HG02840 (cell line): ENCODE results near the gene STKLD1.
"Not testable (repeated sequence)": the region's sequence is repeated elsewhere in the genome, so short reads cannot be mapped to it uniquely, and the experiment has no call there.

Experiments
- ATAC-seq: cut with Tn5 transposase; IDR thresholded peaks from one replicate; pipeline ENCODE4 v1.9.1; 2021; ENCODE audit warnings: mild to moderate bottlenecking, moderate library complexity, moderate number of reproducible peaks; ENCODE audit not compliant: unreplicated experiment, low FRiP score

Gene STKLD1

DNA sequence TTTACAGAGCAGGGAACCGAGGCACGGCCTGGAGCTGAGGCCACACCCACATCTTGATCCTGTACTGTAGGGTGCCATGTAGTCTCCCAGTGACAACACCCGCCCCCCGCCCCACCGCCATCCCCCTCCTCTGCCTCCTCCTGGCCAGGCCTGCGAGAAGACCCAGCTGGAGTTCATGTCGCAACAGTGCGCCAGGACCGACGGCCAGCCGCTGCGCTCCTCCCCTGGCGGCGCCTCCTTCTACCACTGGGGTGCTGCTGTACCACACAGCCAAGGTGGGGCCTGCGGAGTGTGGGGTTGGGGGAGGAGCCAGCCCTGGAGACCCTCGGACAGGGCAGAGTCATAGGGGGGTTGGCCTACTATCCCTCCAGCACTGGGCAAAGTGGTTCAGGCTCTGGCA is 60.5 kb downstream of the STKLD1 start:
- no peak for ATAC-seq

DNA sequence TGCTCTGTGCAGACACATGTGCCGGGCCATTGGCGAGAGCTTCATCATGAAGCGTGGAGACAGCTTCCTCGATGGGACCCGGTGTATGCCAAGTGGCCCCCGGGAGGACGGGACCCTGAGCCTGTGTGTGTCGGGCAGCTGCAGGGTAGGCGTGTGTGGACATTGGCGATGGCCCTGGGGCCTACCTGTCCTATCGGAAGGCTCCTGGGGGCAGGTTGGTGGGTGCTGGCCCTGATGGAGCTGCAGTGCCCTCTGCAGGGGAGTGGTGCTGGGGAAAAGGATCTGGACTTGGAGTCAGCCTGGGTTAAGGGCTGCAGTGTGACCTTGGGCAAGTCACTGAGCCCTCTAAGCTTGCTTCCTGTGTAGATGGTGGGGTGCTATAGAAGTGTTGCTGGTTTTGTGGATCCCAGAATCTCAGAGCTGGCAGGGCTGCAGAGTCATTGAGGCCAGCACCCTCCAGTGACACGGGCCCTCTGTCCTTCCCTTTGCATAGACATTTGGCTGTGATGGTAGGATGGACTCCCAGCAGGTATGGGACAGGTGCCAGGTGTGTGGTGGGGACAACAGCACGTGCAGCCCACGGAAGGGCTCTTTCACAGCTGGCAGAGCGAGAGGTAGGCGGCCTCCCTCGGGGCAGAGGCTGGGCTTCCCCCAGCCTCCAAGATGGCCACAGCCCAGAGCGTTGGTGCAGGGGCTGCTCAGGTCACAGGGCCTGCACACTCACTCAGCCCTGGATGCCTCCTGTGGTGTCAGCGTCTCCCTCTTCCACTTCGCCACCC is 61.8 kb downstream of the STKLD1 start:
- ATAC-seq, result no peak

DNA sequence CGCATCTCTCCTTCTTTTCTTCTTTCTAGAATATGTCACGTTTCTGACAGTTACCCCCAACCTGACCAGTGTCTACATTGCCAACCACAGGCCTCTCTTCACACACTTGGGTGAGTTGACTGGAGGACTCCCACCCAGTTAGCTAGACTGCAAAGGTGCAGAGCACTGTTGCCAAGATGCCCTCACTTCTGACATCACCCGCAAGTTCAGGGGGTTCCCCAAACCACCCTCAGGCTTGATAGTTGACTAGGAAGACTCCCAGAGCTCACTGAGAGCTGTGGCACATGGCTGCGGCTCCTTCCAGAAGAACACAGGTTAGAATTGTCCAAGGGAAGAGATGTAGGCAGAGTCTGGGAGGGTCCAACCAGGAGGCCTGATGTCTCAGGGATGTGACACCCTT is 63.2 kb downstream of the STKLD1 start:
- no peak for ATAC-seq

DNA sequence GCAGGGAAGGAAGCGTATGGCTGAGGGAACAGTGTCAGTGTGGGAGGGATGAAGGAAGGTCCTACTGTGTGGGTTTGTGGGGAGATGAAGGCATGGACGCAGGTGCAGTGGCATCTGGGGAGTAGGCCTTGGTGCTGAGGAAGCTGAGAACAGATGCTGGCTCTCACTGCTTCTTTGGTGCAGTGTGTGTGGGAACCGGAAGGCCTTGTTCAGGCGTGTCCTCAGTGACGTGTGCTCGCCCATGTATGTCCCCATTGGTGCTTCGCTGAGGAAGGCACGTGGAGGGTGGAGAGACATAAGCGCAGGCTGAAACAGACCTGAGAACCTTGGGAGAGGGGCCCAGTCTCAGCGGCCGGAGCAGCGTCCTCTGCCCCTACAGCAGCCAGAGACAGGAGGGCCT is 64.7 kb downstream of the STKLD1 start:
- no peak for ATAC-seq

DNA sequence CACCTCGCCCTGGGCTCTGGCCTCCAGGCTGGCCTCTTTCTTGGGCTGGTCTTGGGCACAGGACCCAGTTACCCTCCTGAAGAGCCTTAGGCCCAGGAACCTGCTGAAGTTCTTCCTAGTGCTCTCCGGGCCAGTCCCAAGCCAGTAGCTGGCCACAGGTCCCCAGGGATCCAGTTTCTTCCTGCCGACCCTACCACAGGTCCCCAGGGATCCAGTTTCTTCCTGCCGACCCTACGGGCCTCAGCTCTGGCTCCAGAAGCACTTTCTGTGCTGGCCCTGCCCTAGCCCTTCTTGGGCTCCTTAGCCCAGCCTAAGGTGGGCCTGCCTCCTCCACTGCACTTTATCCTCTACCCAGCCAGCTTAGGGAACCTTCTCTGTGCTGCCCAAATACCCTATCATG is 65.4 kb downstream of the STKLD1 start:
- ATAC-seq, result no peak

DNA sequence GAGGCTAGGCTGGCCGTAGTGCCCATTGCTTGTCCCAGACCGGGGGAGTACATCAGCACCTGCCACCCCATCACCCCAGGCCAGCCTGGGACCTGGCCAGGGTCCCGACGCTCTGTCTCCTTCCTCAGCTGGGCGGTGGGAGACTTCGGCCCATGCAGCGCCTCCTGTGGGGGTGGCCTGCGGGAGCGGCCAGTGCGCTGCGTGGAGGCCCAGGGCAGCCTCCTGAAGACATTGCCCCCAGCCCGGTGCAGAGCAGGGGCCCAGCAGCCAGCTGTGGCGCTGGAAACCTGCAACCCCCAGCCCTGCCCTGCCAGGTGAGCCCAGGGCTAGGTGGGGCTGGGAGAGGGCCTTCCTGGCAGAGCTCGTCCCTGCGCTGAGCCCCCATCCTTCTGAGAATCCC is 67.1 kb downstream of the STKLD1 start:
- ATAC-seq, result no peak

DNA sequence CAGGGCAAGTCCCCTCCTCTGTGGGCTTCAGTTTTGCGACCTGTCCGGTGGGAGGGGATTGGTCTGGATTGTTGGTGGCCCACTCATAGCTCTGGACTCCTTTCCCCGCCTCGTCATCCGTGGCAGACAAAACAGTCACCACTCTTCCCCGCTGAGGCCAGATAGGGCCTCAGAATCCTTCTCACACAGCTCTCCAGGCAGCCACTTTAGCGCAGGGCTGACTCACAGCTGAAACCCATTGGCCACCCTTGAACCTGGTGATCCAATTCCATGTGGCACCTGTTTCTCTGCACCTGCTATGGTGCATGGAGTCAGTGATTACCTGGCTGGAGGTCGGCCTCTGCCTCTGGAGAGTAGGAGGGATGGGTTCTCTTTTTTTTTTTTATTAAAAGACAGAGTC is 67.8 kb downstream of the STKLD1 start:
- no peak for ATAC-seq

DNA sequence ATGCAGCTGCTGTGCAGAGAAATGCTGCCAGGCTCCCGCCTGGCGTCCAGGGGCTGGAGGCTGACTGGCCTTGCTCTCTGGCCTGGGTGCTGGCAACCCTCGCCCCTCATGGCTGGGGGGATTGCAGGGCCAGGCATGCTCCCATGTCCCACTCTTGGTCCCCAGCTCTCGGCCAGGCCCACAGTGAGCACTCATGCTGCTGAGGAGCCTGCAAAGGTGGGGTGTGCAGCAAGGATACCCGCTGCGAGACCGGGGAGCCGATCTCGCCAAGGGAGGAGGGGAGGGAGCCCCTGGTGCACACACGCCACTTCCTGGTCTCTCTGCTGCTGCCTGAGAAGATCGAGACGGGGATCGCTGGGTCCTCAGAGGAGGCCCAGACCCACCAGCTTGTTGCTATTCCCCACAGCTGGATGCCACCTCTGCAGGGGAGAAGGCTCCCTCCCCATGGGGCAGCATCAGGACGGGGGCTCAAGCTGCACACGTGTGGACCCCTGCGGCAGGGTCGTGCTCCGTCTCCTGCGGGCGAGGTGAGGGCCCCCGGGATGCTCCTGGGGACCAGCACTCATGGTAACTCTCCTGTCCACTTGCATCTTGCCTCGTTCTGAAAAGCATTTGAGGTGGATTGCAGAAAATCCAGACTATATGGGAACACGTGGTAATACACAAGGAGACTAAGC is 69.3 kb downstream of the STKLD1 start:
- ATAC-seq, result no peak

DNA sequence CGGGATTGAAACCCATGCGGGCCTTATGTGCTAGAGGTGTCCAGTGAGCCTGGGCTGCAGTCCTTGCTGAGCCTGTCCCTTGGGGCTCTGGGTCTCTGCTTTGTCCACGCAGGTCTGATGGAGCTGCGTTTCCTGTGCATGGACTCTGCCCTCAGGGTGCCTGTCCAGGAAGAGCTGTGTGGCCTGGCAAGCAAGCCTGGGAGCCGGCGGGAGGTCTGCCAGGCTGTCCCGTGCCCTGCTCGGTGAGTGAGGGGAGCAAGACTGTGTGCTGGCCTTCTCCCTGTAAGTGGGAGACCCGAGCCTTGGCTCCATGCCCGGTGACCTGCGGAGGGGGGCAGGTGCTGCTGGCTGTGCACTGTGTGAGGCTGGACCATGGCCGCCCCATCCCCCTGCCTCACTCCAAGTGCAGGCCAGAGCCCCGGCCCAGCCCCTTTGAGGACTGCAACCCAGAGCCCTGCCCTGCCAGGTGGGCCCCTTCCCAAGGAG is 72.4 kb downstream of the STKLD1 start:
- ATAC-seq, result no peak

DNA sequence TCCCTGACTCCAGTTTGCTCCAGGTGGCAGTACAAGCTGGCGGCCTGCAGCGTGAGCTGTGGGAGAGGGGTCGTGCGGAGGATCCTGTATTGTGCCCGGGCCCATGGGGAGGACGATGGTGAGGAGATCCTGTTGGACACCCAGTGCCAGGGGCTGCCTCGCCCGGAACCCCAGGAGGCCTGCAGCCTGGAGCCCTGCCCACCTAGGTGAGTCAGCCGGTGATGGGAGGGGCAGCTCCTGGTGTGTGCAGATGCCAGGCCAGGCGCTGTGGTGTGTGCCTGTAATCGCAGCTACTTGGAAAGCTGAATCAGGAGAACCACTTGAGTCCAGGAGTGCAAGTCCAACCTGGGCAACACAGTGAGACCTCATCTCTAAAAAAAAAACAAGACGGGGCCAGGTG is 73.6 kb downstream of the STKLD1 start:
- no peak for ATAC-seq

DNA sequence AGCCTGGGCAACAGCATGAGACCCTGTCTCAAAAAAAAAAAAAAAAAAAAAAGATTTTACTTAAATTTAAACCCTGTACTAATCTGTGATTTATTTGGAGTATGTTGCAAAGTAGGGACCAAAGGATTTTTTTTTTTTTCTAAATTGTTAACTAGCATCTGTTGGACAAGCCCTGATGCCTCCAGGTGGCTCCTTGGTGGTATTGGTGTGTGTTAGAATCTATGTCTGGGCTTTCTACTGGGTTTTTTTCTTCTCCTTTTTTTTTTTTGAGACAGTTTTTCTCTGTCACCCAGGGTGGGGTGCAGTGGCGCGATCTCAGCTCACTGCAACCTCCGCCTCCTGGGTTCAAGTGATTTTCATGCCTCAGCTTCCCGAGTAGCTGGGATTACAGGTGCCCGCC is 75.7 kb downstream of the STKLD1 start:
- not testable (repeated sequence) for ATAC-seq

DNA sequence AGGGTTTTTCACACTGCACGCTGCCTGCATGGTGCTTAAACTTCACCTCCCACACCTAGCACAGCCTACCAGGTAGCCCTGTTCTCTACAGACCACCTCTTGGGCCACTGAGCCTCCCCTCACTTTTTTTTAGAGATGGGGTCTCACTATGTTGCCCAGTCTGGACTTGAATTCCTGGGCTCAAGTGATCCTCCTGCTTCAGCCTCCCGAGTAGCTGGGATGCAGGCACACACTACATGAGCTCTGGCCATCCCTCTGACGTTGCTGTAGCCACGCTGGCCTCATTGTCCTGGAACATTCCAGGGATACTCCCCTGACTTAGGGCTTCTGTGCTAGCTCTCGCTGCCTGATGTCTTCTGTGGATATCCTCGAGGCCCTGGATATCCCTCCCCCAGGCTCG is 76.4 kb downstream of the STKLD1 start:
- ATAC-seq, result no peak

DNA sequence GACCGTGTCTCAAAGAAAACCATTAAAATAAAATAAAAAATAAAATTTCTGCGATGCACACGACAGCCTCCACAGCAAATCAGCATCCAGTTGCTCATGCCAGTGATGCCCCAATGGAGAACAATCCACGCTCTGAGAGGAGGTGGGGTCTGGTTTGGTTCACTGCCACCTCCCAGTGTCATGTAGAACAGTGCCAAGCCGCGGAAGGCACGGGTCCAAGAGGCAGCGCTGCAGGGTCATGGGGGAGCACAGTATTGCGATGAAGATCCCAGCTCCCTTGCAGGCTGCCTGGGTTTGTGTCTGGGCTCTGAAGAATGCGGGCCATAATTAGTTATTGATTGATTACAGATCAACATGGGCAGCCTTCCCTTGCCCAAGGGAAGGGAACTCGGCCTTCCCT is 77.5 kb downstream of the STKLD1 start:
- ATAC-seq, result no peak

DNA sequence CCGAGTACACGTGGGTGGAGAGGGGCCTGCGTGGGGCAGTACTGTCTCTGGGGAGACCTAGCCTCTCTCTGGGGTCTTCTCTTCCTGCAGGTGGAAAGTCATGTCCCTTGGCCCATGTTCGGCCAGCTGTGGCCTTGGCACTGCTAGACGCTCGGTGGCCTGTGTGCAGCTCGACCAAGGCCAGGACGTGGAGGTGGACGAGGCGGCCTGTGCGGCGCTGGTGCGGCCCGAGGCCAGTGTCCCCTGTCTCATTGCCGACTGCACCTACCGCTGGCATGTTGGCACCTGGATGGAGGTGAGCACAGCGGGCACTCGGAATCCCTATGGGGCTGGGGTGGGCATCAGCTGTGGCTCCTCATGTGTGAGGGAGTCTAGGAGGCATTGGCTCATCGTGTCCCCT is 78.2 kb downstream of the STKLD1 start:
- ATAC-seq, result no peak

DNA sequence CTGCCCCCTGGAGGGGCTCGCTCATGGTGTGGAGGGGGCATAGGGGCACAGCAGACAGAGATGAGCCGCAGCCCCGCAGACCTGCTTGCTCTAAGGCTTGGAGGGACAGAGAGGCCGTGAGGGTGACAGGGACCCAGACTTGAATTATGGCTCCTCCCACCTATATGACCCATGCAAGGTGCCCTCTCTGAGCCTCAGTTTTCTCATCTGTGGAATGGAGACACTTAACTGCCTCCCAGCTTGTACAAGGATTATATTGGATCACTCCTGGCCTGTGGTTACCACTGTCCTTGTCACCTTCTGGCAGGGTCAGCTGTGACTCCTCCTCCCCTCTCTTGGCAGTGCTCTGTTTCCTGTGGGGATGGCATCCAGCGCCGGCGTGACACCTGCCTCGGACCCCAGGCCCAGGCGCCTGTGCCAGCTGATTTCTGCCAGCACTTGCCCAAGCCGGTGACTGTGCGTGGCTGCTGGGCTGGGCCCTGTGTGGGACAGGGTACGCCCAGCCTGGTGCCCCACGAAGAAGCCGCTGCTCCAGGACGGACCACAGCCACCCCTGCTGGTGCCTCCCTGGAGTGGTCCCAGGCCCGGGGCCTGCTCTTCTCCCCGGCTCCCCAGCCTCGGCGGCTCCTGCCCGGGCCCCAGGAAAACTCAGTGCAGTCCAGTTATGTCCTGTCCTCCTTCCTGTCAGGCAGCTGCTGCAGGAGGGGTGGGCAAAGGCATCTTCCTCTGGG is 78.9 kb downstream of the STKLD1 start:
- no peak for ATAC-seq
